Measurements from ENCODE around the gene ENOSF1.

- TF ChIP-seq ATF1 (CRISPR knock-in tag; IDR thresholded peaks at IDR 0.05) (no peak), CTCF (IDR thresholded peaks at IDR 0.05) (no peak), ATF3 (CRISPR knock-in tag; conservative IDR thresholded peaks at IDR 0.05) (no peak), ZNF121 (CRISPR knock-in tag; IDR thresholded peaks at IDR 0.05) (no peak), FOXK1 (CRISPR knock-in tag; IDR thresholded peaks at IDR 0.05) (no peak), ZNF317 (CRISPR knock-in tag; IDR thresholded peaks at IDR 0.05; ENCODE audit: borderline replicate concordance, low read depth) (no peak)
Observed at GRCh38 chr18:658947-659533, 53.4 kb downstream of the ENOSF1 start.

Data from WTC11 (cell line).